HepG2 (cell line): ENCODE data around the gene SPTAN1. TPM values are rescaled to one million over a fixed set of nuclear protein-coding genes. Genes with fewer than 3 reads are reported as not detected.

Experiments used
- CBFB ChIP-seq: sonication (generic); formaldehyde crosslinking; IDR thresholded peaks from 2 replicates; pipeline ENCODE4 v1.4.0; 2020; ENCODE audit warnings: missing genetic modification reagents
- CEBPB ChIP-seq: IDR thresholded peaks from 2 replicates; pipeline ENCODE4 v1.6.1; 2011; ENCODE audit warnings: low read depth, low read length, improper control_type of control experiment, borderline replicate concordance
- ERF ChIP-seq: IDR thresholded peaks from 2 replicates; pipeline ENCODE4 v1.6.1; 2018; ENCODE audit warnings: missing biosample characterization, missing genetic modification reagents
- HOXA9 ChIP-seq: sonication (generic); formaldehyde crosslinking; IDR thresholded peaks from 2 replicates; pipeline ENCODE4 v1.8.1; 2022; ENCODE audit warnings: missing genetic modification reagents, mild to moderate bottlenecking, moderate library complexity, borderline replicate concordance
- IKZF1 ChIP-seq: fragments of 450-650 bp; IDR thresholded peaks from 2 replicates; pipeline ENCODE4 v1.7.1; 2016
- PHF5A ChIP-seq: IDR thresholded peaks from one replicate; pipeline ENCODE4 v1.6.1; 2018; ENCODE audit warnings: low read depth, missing genetic modification reagents; ENCODE audit not compliant: unreplicated experiment
- ZNF484 ChIP-seq: sonication (generic); formaldehyde crosslinking; IDR thresholded peaks from 2 replicates; pipeline ENCODE4 v1.5.1; 2020; ENCODE audit warnings: mild to moderate bottlenecking, low read depth, missing genetic modification reagents, borderline replicate concordance
- ZNF564 ChIP-seq: sonication (generic); formaldehyde crosslinking; IDR thresholded peaks from 2 replicates; pipeline ENCODE4 v1.8.1; 2023; ENCODE audit warnings: mild to moderate bottlenecking, missing genetic modification reagents
- ZNF570 ChIP-seq: sonication (generic); formaldehyde crosslinking; IDR thresholded peaks from 2 replicates; pipeline ENCODE4 v1.4.0; 2020; ENCODE audit warnings: mild to moderate bottlenecking, missing genetic modification reagents, borderline replicate concordance
- ZNF614 ChIP-seq: IDR thresholded peaks from 2 replicates; pipeline ENCODE4 v1.6.1; 2018; ENCODE audit warnings: missing biosample characterization, missing genetic modification reagents, inconsistent platforms, borderline replicate concordance
- ZNF7 ChIP-seq: IDR thresholded peaks from 2 replicates; pipeline ENCODE4 v1.6.1; 2016; ENCODE audit warnings: missing biosample characterization, missing genetic modification reagents
- polyA plus RNA-seq, 8 experiments: library from polyadenylated mRNA; depleted of rRNA in 3 of 8; stranded (reverse) in 7 of 8; unstranded in 1 of 8; fragments of >200 nt; fragmentation: Illumina TruSeq in 4 of 8; extraction: Trizol in 4 of 8; gene quantifications; 2 replicates each; pipeline versions ENCODE4 v1.2.1 to v1.2.3, GENCODE V29; 2011 to 2016; ENCODE audit warnings: low read depth in 4 of 8, missing spikeins in 1 of 8, mixed read lengths in 1 of 8; ENCODE audit not compliant: insufficient read depth in 1 of 8
- total RNA-seq, 5 experiments: library from RNA; depleted of rRNA; stranded (reverse); fragments of >200 nt; fragmentation: Illumina TruSeq; extraction: Trizol; gene quantifications; 2 replicates each; pipeline ENCODE4 v1.2.3, GENCODE V29; 2016; ENCODE audit warnings: low read depth in 1 of 5
- TF ChIP-seq, protein P1 (sequence below): sonication (generic); formaldehyde crosslinking; IDR thresholded peaks from 2 replicates; pipeline ENCODE4 v1.4.0; 2020; ENCODE audit warnings: missing genetic modification reagents
- TF ChIP-seq, protein P2 (sequence below): sonication (generic); formaldehyde crosslinking; conservative IDR thresholded peaks from 2 replicates; pipeline ENCODE4 v1.4.0; 2020; ENCODE audit warnings: missing genetic modification reagents
- TF ChIP-seq, protein P3 (sequence below): sonication (generic); formaldehyde crosslinking; IDR thresholded peaks from 2 replicates; pipeline ENCODE4 v1.4.0; 2020; ENCODE audit warnings: low read depth, mild to moderate bottlenecking, missing genetic modification reagents
- TF ChIP-seq, protein P4 (sequence below): sonication (generic); formaldehyde crosslinking; IDR thresholded peaks from one replicate; pipeline ENCODE4 v1.5.1; 2020; ENCODE audit warnings: mild to moderate bottlenecking, missing genetic modification reagents; ENCODE audit errors: not compliant biosample characterization

The SPTAN1 gene
- total and polyA plus RNA-seq, 2 of the 13 experiments (the other 11 are each of a cell fraction or from before 2014, with no cell fraction given): 106 to 111 TPM

DNA sequence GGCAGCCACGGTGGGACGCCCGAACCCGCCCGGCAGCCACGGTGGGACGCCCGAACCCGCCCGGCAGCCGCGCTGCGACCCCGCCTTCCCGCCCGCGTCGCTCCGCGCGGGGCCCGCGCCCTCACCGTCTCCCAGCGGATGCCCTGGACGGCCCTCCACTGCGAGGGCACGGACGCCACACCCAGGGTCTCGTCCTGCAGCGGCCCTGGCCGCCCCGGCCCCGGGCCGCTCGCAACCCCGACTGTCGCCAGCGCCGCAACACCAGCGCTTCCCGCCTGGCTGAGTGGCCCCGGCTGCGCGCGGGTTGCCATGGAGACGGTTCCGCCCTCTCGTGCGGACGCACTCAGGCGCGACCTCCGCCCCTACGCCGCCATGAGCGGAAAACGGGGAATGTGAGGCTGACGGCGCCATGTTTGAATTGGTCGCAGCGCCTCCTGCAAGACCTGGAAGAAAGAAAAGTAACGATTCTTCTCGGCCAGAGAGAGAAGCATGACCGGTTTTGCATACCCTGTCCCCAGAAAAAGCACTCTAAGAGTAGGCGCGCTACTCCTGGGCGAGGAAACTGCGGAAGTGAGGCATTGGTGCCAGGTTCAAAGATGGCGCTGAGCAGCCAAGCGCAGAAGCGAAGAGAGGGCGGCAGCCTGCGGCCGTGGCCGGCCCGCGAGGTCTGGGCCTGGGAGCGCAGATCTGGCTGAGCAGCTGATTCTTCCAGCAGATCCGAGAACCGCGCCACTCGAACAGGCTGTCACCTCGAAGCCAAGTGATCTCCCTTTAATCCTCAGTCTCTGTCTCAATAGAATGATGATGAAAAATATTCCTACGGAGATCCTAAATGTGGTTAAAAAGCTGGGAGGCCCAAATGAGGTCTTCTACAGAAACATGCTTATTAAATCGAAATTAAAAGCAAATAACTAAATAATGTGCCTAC is 104.3 kb downstream of the SPTAN1 start, which contains the start of gene DYNC2I2 (continued):
- TF ChIP-seq, protein P1, sequence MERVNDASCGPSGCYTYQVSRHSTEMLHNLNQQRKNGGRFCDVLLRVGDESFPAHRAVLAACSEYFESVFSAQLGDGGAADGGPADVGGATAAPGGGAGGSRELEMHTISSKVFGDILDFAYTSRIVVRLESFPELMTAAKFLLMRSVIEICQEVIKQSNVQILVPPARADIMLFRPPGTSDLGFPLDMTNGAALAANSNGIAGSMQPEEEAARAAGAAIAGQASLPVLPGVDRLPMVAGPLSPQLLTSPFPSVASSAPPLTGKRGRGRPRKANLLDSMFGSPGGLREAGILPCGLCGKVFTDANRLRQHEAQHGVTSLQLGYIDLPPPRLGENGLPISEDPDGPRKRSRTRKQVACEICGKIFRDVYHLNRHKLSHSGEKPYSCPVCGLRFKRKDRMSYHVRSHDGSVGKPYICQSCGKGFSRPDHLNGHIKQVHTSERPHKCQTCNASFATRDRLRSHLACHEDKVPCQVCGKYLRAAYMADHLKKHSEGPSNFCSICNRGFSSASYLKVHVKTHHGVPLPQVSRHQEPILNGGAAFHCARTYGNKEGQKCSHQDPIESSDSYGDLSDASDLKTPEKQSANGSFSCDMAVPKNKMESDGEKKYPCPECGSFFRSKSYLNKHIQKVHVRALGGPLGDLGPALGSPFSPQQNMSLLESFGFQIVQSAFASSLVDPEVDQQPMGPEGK: peak; percentile 34
- TF ChIP-seq, protein P2, sequence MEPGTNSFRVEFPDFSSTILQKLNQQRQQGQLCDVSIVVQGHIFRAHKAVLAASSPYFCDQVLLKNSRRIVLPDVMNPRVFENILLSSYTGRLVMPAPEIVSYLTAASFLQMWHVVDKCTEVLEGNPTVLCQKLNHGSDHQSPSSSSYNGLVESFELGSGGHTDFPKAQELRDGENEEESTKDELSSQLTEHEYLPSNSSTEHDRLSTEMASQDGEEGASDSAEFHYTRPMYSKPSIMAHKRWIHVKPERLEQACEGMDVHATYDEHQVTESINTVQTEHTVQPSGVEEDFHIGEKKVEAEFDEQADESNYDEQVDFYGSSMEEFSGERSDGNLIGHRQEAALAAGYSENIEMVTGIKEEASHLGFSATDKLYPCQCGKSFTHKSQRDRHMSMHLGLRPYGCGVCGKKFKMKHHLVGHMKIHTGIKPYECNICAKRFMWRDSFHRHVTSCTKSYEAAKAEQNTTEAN: peak; percentile 38; the same call in 1 of the 2 replicates
- TF ChIP-seq, protein P3, sequence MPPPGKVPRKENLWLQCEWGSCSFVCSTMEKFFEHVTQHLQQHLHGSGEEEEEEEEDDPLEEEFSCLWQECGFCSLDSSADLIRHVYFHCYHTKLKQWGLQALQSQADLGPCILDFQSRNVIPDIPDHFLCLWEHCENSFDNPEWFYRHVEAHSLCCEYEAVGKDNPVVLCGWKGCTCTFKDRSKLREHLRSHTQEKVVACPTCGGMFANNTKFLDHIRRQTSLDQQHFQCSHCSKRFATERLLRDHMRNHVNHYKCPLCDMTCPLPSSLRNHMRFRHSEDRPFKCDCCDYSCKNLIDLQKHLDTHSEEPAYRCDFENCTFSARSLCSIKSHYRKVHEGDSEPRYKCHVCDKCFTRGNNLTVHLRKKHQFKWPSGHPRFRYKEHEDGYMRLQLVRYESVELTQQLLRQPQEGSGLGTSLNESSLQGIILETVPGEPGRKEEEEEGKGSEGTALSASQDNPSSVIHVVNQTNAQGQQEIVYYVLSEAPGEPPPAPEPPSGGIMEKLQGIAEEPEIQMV (CRISPR knock-in tag): peak; percentile 95
- no peak for TF ChIP-seq IKZF1
- no peak for TF ChIP-seq ZNF7
- no peak for TF ChIP-seq HOXA9 (CRISPR knock-in tag)
- 0 out of 2 replicates have a peak, but pooled peaks have one; percentile 54 for TF ChIP-seq ZNF570
- TF ChIP-seq PHF5A (CRISPR knock-in tag): no peak
- TF ChIP-seq, protein P4, sequence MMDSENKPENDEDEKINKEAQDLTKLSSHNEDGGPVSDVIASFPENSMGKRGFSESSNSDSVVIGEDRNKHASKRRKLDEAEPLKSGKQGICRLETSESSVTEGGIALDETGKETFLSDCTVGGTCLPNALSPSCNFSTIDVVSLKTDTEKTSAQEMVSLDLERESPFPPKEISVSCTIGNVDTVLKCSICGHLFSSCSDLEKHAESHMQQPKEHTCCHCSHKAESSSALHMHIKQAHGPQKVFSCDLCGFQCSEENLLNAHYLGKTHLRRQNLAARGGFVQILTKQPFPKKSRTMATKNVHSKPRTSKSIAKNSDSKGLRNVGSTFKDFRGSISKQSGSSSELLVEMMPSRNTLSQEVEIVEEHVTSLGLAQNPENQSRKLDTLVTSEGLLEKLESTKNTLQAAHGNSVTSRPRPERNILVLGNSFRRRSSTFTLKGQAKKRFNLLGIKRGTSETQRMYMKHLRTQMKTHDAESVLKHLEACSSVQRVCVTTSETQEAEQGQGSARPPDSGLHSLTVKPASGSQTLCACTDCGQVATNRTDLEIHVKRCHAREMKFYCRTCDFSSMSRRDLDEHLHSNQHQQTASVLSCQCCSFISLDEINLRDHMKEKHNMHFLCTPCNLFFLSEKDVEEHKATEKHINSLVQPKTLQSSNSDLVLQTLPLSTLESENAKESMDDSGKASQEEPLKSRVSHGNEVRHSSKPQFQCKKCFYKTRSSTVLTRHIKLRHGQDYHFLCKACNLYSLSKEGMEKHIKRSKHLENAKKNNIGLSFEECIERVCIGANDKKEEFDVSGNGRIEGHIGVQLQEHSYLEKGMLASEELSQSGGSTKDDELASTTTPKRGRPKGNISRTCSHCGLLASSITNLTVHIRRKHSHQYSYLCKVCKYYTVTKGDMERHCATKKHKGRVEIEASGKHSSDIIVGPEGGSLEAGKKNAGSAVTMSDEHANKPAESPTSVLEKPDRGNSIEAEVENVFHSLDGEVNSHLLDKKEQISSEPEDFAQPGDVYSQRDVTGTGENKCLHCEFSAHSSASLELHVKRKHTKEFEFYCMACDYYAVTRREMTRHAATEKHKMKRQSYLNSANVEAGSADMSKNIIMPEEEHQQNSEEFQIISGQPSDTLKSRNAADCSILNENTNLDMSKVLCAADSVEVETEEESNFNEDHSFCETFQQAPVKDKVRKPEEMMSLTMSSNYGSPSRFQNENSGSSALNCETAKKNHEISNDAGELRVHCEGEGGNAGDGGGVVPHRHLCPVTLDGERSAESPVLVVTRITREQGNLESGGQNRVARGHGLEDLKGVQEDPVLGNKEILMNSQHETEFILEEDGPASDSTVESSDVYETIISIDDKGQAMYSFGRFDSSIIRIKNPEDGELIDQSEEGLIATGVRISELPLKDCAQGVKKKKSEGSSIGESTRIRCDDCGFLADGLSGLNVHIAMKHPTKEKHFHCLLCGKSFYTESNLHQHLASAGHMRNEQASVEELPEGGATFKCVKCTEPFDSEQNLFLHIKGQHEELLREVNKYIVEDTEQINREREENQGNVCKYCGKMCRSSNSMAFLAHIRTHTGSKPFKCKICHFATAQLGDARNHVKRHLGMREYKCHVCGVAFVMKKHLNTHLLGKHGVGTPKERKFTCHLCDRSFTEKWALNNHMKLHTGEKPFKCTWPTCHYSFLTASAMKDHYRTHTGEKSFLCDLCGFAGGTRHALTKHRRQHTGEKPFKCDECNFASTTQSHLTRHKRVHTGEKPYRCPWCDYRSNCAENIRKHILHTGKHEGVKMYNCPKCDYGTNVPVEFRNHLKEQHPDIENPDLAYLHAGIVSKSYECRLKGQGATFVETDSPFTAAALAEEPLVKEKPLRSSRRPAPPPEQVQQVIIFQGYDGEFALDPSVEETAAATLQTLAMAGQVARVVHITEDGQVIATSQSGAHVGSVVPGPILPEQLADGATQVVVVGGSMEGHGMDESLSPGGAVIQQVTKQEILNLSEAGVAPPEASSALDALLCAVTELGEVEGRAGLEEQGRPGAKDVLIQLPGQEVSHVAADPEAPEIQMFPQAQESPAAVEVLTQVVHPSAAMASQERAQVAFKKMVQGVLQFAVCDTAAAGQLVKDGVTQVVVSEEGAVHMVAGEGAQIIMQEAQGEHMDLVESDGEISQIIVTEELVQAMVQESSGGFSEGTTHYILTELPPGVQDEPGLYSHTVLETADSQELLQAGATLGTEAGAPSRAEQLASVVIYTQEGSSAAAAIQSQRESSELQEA: peak; percentile 72
- no peak for TF ChIP-seq CEBPB
- TF ChIP-seq ZNF614 (CRISPR knock-in tag): peak; percentile 73; the same call in 1 of the 2 replicates
- 0 out of 2 replicates have a peak, but pooled peaks have one; percentile 59 for TF ChIP-seq ZNF564
- peak; percentile 40; the same call in 1 of the 2 replicates for TF ChIP-seq CBFB (CRISPR knock-in tag)
- TF ChIP-seq ZNF484 (CRISPR knock-in tag): no peak
- peak; percentile 92 for TF ChIP-seq ERF (CRISPR knock-in tag)
